Liver (tissue), 3 donors: ENCODE results near the gene NBEA.

Source experiments
- ATF3 ChIP-seq: IDR thresholded peaks from 2 replicates; pipeline ENCODE4 v1.6.1; 2016; ENCODE audit warnings: antibody characterized with exemption
- CTCF ChIP-seq: fragments of 150-350 bp; IDR thresholded peaks from 2 replicates; pipeline ENCODE4 v1.5.1; 2017; ENCODE audit warnings: improper control_type of control experiment, low read depth, low read length; ENCODE audit not compliant: missing input control
- FOXA1 ChIP-seq: IDR thresholded peaks from 2 replicates; pipeline ENCODE4 v1.6.1; 2016; ENCODE audit warnings: antibody characterized with exemption
- HNF4A ChIP-seq, 2 donors: conservative IDR thresholded peaks; 2 replicates each; pipeline ENCODE4 v1.6.1; 2016; ENCODE audit warnings: antibody characterized with exemption in 2 of 2, mild to moderate bottlenecking in 2 of 2
- JUND ChIP-seq, 2 donors: IDR thresholded peaks; 2 replicates each; pipeline ENCODE4 v1.6.1; 2016; ENCODE audit warnings: antibody characterized with exemption in 2 of 2
- RAD21 ChIP-seq, 2 donors: IDR thresholded peaks; 2 replicates each; pipeline ENCODE4 v1.6.1; 2016; ENCODE audit warnings: antibody characterized with exemption in 2 of 2, mild to moderate bottlenecking in 2 of 2
- SP1 ChIP-seq: IDR thresholded peaks from 2 replicates; pipeline ENCODE4 v1.6.1; 2018; ENCODE audit warnings: antibody characterized with exemption, mild to moderate bottlenecking
- YY1 ChIP-seq: IDR thresholded peaks from 2 replicates; pipeline ENCODE4 v1.6.1; 2016; ENCODE audit warnings: antibody characterized with exemption, mild to moderate bottlenecking
- TF ChIP-seq, protein P1 (sequence below): IDR thresholded peaks from 2 replicates; pipeline ENCODE4 v1.6.1; 2016; ENCODE audit warnings: antibody characterized with exemption
- TF ChIP-seq, protein P2 (sequence below): IDR thresholded peaks from 2 replicates; pipeline ENCODE4 v1.6.1; 2016; ENCODE audit warnings: antibody characterized with exemption, mild to moderate bottlenecking
- donor health status: healthy.
- donor health status: healthy.

DNA sequence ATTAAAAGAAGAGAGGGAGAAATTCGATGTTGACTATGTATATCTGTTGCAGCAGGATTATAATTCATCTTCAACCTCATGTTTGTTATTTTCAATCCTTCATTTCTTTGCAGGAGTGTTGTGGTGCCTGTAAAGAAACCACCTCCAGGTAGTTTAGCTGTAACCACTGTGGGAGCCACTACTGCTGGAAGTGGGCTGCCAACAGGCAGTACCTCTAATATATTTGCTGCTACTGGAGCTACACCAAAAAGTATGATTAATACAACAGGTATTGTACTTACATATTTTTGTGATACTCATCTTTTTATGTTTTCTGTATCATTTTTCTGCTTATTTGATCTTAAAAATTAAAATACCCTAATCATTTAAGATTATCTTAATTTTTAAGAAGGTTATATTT is 266.5 kb downstream of the NBEA start:
- no peak for TF ChIP-seq YY1
- no peak for TF ChIP-seq CTCF
- TF ChIP-seq, protein P1, sequence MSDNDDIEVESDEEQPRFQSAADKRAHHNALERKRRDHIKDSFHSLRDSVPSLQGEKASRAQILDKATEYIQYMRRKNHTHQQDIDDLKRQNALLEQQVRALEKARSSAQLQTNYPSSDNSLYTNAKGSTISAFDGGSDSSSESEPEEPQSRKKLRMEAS = no peak
- no peak for TF ChIP-seq HNF4A (conservative IDR thresholded peaks at IDR 0.05)
- TF ChIP-seq, protein P2, sequence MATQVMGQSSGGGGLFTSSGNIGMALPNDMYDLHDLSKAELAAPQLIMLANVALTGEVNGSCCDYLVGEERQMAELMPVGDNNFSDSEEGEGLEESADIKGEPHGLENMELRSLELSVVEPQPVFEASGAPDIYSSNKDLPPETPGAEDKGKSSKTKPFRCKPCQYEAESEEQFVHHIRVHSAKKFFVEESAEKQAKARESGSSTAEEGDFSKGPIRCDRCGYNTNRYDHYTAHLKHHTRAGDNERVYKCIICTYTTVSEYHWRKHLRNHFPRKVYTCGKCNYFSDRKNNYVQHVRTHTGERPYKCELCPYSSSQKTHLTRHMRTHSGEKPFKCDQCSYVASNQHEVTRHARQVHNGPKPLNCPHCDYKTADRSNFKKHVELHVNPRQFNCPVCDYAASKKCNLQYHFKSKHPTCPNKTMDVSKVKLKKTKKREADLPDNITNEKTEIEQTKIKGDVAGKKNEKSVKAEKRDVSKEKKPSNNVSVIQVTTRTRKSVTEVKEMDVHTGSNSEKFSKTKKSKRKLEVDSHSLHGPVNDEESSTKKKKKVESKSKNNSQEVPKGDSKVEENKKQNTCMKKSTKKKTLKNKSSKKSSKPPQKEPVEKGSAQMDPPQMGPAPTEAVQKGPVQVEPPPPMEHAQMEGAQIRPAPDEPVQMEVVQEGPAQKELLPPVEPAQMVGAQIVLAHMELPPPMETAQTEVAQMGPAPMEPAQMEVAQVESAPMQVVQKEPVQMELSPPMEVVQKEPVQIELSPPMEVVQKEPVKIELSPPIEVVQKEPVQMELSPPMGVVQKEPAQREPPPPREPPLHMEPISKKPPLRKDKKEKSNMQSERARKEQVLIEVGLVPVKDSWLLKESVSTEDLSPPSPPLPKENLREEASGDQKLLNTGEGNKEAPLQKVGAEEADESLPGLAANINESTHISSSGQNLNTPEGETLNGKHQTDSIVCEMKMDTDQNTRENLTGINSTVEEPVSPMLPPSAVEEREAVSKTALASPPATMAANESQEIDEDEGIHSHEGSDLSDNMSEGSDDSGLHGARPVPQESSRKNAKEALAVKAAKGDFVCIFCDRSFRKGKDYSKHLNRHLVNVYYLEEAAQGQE = no peak
- no peak for TF ChIP-seq RAD21 (IDR thresholded peaks at IDR 0.05)
- TF ChIP-seq JUND (IDR thresholded peaks at IDR 0.05) = no peak
- TF ChIP-seq FOXA1 = no peak
- TF ChIP-seq SP1 = no peak
- TF ChIP-seq ATF3 = no peak
